H9 (cell line): ENCODE measurements around the gene TTLL3. TPM values are rescaled to one million over a fixed set of nuclear protein-coding genes. Genes with fewer than 3 reads are reported as not detected.

ENCODE experiments used
- DNase-seq: peaks from one replicate; pipeline ENCODE4 v3.0.0-alpha.2; 2017
- H2AFZ ChIP-seq: one replicate; pipeline ENCODE4 v1.6.1; 2013; ENCODE audit warnings: mild to moderate bottlenecking, low read length, control low read depth, moderate library complexity
- H2AK5ac ChIP-seq: 2 replicates; pipeline ENCODE4 v1.6.1; 2013; ENCODE audit warnings: low read length, control low read depth, mixed read lengths; ENCODE audit not compliant: insufficient read length
- H2BK120ac ChIP-seq: one replicate; pipeline ENCODE4 v1.6.1; 2013; ENCODE audit warnings: low read depth, mild to moderate bottlenecking, low read length, control low read depth, inconsistent platforms; ENCODE audit not compliant: poor library complexity, severe bottlenecking
- H2BK12ac ChIP-seq: 2 replicates; pipeline ENCODE4 v1.6.1; 2013; ENCODE audit warnings: low read length, control low read depth, mixed read lengths, low read depth; ENCODE audit not compliant: insufficient read length
- H2BK15ac ChIP-seq: 2 replicates; pipeline ENCODE4 v1.6.1; 2013; ENCODE audit warnings: low read depth, low read length, control low read depth
- H2BK20ac ChIP-seq: one replicate; pipeline ENCODE4 v1.6.1; 2013; ENCODE audit warnings: low read depth, mild to moderate bottlenecking, low read length, control low read depth, inconsistent platforms; ENCODE audit not compliant: poor library complexity, severe bottlenecking
- H2BK5ac ChIP-seq: 2 replicates; pipeline ENCODE4 v1.6.1; 2013; ENCODE audit warnings: low read length, control low read depth, mixed read lengths; ENCODE audit not compliant: insufficient read length
- H3K14ac ChIP-seq: 2 replicates; pipeline ENCODE4 v1.6.1; 2013; ENCODE audit warnings: low read length, control low read depth; ENCODE audit not compliant: insufficient read depth
- H3K18ac ChIP-seq: 2 replicates; pipeline ENCODE4 v1.6.1; 2013; ENCODE audit warnings: low read depth, mild to moderate bottlenecking, mixed read lengths, low read length, control low read depth; ENCODE audit not compliant: insufficient read length
- H3K23ac ChIP-seq: 2 replicates; pipeline ENCODE4 v1.6.1; 2013; ENCODE audit warnings: low read length, control low read depth, mixed read lengths, low read depth; ENCODE audit not compliant: insufficient read length
- H3K23me2 ChIP-seq: 2 replicates; pipeline ENCODE4 v1.6.1; 2013; ENCODE audit warnings: low read depth, mild to moderate bottlenecking, mixed read lengths, low read length, control low read depth; ENCODE audit not compliant: insufficient read length, poor library complexity, severe bottlenecking
- H3K27ac ChIP-seq: 2 replicates; pipeline ENCODE4 v1.5.1; 2013; ENCODE audit warnings: low read length, control low read depth, mixed read lengths, low read depth; ENCODE audit not compliant: insufficient read length
- H3K27me3 ChIP-seq: 2 replicates; pipeline ENCODE4 v1.6.1; 2013; ENCODE audit warnings: low read length, control low read depth, inconsistent platforms; ENCODE audit not compliant: insufficient read depth
- H3K4ac ChIP-seq: 2 replicates; pipeline ENCODE4 v1.6.1; 2013; ENCODE audit warnings: low read depth, mild to moderate bottlenecking, control low read depth, inconsistent platforms, low read length, moderate library complexity
- H3K4me1 ChIP-seq: 2 replicates; pipeline ENCODE4 v1.6.1; 2013; ENCODE audit warnings: low read length, control low read depth, inconsistent platforms; ENCODE audit not compliant: insufficient read depth
- H3K4me2 ChIP-seq: 2 replicates; pipeline ENCODE4 v1.6.1; 2013; ENCODE audit warnings: low read length, control low read depth, mixed read lengths; ENCODE audit not compliant: insufficient read length, insufficient read depth
- H3K56ac ChIP-seq: 2 replicates; pipeline ENCODE4 v1.6.1; 2013; ENCODE audit warnings: low read depth, mild to moderate bottlenecking, mixed read lengths, low read length, control low read depth; ENCODE audit not compliant: insufficient read length
- H3K79me1 ChIP-seq: 2 replicates; pipeline ENCODE4 v1.6.1; 2013; ENCODE audit warnings: low read depth, mild to moderate bottlenecking, moderate library complexity, low read length, control low read depth, inconsistent platforms; ENCODE audit not compliant: insufficient read depth, poor library complexity, severe bottlenecking
- H3K79me2 ChIP-seq: 2 replicates; pipeline ENCODE4 v1.6.1; 2013; ENCODE audit warnings: low read length, control low read depth, inconsistent platforms; ENCODE audit not compliant: insufficient read depth
- H3K9ac ChIP-seq: 2 replicates; pipeline ENCODE4 v1.6.1; 2013; ENCODE audit warnings: low read length, control low read depth, mixed read lengths; ENCODE audit not compliant: insufficient read length; ENCODE audit errors: extremely low read depth
- H3K9me3 ChIP-seq: one replicate; pipeline ENCODE4 v1.6.1; 2013; ENCODE audit warnings: low read depth, low read length, inconsistent platforms; ENCODE audit not compliant: control insufficient read depth
- H3T11ph ChIP-seq: one replicate; pipeline ENCODE4 v1.6.1; 2013; ENCODE audit warnings: mild to moderate bottlenecking, low read length, control low read depth, inconsistent platforms
- H4K20me1 ChIP-seq: one replicate; pipeline ENCODE4 v1.6.1; 2013; ENCODE audit not compliant: control insufficient read depth, insufficient read length, insufficient read depth
- H4K5ac ChIP-seq: 2 replicates; pipeline ENCODE4 v1.6.1; 2013; ENCODE audit warnings: low read depth, mild to moderate bottlenecking, mixed read lengths, low read length, control low read depth; ENCODE audit not compliant: insufficient read length
- H4K8ac ChIP-seq: replicated peaks from 2 replicates; pipeline ENCODE4 v1.6.1; 2013; ENCODE audit warnings: low read length, control low read depth, mixed read lengths, low read depth; ENCODE audit not compliant: insufficient read length
- H4K91ac ChIP-seq: 2 replicates; pipeline ENCODE4 v1.6.1; 2013; ENCODE audit warnings: low read depth, mild to moderate bottlenecking, moderate library complexity, mixed read lengths, low read length, control low read depth; ENCODE audit not compliant: insufficient read length
- H3K27ac Mint-ChIP-seq, 3 experiments: 2 replicates in 2 of 3; 3 replicates in 1 of 3; pipeline ENCODE4 v1.8.0; 2020 to 2021; ENCODE audit warnings: mixed read lengths in 3 of 3, mild to moderate bottlenecking in 1 of 3, moderate library complexity in 1 of 3
- H3K27me3 Mint-ChIP-seq: 2 replicates; pipeline ENCODE4 v1.8.0; 2021; ENCODE audit warnings: low read depth, mild to moderate bottlenecking, moderate library complexity, mixed read lengths
- H3K36me3 Mint-ChIP-seq, 3 experiments: 2 replicates in 2 of 3; 3 replicates in 1 of 3; pipeline ENCODE4 v1.8.0; 2020 to 2021; ENCODE audit warnings: low read depth in 3 of 3, mixed read lengths in 3 of 3; ENCODE audit not compliant: insufficient read depth in 1 of 3
- H3K4me1 Mint-ChIP-seq, 2 experiments: 2 replicates each; pipeline ENCODE4 v1.8.0; 2020; ENCODE audit warnings: mixed read lengths in 2 of 2
- H3K4me3 Mint-ChIP-seq, 2 experiments: 2 replicates in 1 of 2; 3 replicates in 1 of 2; pipeline ENCODE4 v1.8.0; 2020 to 2021; ENCODE audit warnings: mild to moderate bottlenecking in 2 of 2, mixed read lengths in 2 of 2, moderate library complexity in 1 of 2
- H3K9me3 Mint-ChIP-seq, 2 experiments: 2 replicates in 1 of 2; 3 replicates in 1 of 2; pipeline ENCODE4 v1.8.0; 2020; ENCODE audit warnings: mild to moderate bottlenecking in 2 of 2, mixed read lengths in 2 of 2, moderate library complexity in 1 of 2
- CTCF ChIP-seq: fragments of 200-600 bp; sonication (generic); conservative IDR thresholded peaks from 3 replicates; pipeline ENCODE4 v1.8.0; 2021; ENCODE audit warnings: antibody characterized with exemption, mild to moderate bottlenecking
- WGBS: extraction: QIAGEN DNeasy Blood & Tissue Kit; methylation state at CpG from one replicate; pipeline ENCODE4 v1.1.7; 2013; ENCODE audit warnings: missing lambda C conversion rate, low lambda C conversion rate, mixed read lengths; ENCODE audit not compliant: insufficient read length; ENCODE audit errors: extremely low coverage; 5-methylcytosine and 5-hydroxymethylcytosine counted together
- total RNA-seq: library from RNA; stranded (reverse); gene quantifications from 2 replicates; pipeline ENCODE4 v1.2.1, GENCODE V29; 2021

The TTLL3 gene
- total RNA-seq, 1 experiment from 2014 or later, result 14.4 TPM

GRCh38 chr3:9846231-9846630 lies 36.2 kb downstream of the TTLL3 start:
- Histone ChIP-seq H3K27me3 (no peaks in the 10 kb centered on the region), H3K4ac (no peak overlapping the region), H2BK12ac (no peak overlapping the region), H3K23ac (no peak overlapping the region), H2BK15ac (no peak overlapping the region), H3K23me2 (peaks cover 5% of the 10 kb centered on the region), H3K18ac (no peak overlapping the region), H3K9ac (no peak overlapping the region), H2AFZ (no peak overlapping the region), H2AK5ac (no peak overlapping the region), H4K5ac (no peak overlapping the region), H3T11ph (no peak overlapping the region), H3K79me1 (no peaks in the 10 kb centered on the region), H4K20me1 (no peaks in the 10 kb centered on the region), H4K8ac (no peak overlapping the region), H2BK120ac (no peak overlapping the region), H2BK5ac (no peak overlapping the region), H3K4me1 (no peaks in the 10 kb centered on the region), H2BK20ac (no peak overlapping the region), H3K56ac (no peak overlapping the region), H3K27ac (no peak overlapping the region), H3K4me2 (no peak overlapping the region), H3K79me2 (no peaks in the 10 kb centered on the region), H3K9me3 (no peaks in the 10 kb centered on the region), H4K91ac (no peak overlapping the region), H3K14ac (no peak overlapping the region)
- H3K36me3 Mint-ChIP-seq, result peaks cover 11 to 14% (median 12%) of the 10 kb centered on the region in 3 experiments; a peak in 6 of 7 replicates
- no peak for TF ChIP-seq CTCF
- DNase-seq, result peak; percentile 24
- peaks cover 6% of the 10 kb centered on the region; the same call in 1 of the 2 replicates for H3K27me3 Mint-ChIP-seq
- H3K27ac Mint-ChIP-seq, result 0 out of 7 replicates have a peak overlapping the region, but pooled peaks of 1 of the 3 experiments have one; percentile 67
- H3K4me3 Mint-ChIP-seq, result no peak overlapping the region
- peaks cover 6 to 9% of the 10 kb centered on the region in 2 experiments for H3K4me1 Mint-ChIP-seq
- WGBS, result no CpG with 5 or more reads among the region's 6 CpGs
- H3K9me3 Mint-ChIP-seq, result peaks cover 0 to 3% of the 10 kb centered on the region in 2 experiments; a peak in 1 of 5 replicates
